NCI-H460 (cell line): Measurements from ENCODE around the gene SLC26A9. TPM values are rescaled to one million over a fixed set of nuclear protein-coding genes. Genes with fewer than 3 reads are reported as not detected.
"Not testable (repeated sequence)": the region's sequence is repeated elsewhere in the genome, so short reads cannot be mapped to it uniquely, and the experiment has no call there.

Experiments
- DNase-seq: peaks from one replicate; pipeline ENCODE4 v3.0.0-alpha.2; 2016; ENCODE audit warnings: low read depth; ENCODE audit errors: extremely low read depth
- total RNA-seq: library from RNA; depleted of rRNA; stranded (reverse); fragments of >200 nt; shearing (Covaris generic); gene quantifications from 2 replicates; pipeline ENCODE4 v1.2.3, GENCODE V29; 2014; rRNA removed

Gene SLC26A9
- total RNA-seq, 1 experiment from 2014 or later: 0.02 TPM

DNA sequence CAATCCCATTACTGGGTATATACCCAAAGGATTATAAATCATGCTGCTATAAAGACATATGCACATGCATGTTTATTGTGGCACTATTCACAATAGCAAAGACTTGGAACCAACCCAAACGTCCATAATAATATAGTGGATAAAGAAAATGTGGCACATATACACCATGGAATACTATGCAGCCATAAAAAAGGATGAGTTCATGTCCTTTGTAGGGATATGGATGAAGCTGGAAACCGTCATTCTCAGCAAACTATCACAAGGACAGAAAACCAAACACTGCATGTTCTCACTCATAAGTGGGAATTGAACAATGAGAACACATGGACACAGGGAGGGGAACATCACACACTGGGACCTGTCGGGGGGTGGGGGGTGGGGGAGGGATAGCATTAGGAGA is 38.2 kb downstream of the SLC26A9 start:
- DNase-seq: not testable (repeated sequence)

DNA sequence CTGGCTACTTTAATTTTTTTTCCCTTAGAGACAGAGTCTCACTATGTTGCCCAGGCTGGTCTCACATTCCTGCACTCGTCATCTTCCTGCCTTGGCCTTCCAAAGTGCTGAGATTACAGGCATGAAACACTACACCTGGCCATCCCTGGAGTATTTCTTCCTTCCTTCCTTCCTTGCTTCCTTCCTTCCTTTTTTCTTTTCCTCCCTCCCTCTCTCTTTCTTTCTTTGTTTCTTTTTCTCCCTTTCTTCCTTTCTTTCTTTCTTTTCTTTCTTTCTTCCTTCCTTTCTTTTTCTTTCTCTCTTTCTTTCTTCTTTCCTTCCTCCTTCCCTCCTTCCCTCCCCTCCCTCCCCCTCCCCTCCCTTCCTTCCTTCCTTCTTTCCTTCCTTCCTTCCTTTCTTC is 46.9 kb downstream of the SLC26A9 start:
- no peak for DNase-seq

DNA sequence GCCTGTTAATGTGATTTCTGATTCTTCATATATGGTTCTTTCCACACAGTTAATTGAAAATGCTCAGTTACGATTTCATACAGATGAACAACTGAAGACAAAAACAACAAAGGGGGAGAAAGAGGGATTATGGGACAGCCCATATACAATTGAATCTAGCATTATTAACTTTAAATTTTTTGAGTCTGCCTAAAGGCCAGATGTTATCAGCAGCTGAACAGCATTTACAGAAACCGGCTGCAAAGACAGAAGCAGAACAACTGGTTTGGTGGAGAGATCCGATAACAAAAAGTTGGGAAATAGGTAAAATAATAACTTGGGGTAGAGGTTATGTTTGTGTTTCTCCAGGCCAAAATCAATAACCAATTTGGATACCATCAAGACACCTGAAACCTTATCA is 49.1 kb downstream of the SLC26A9 start:
- DNase-seq: not testable (repeated sequence)

DNA sequence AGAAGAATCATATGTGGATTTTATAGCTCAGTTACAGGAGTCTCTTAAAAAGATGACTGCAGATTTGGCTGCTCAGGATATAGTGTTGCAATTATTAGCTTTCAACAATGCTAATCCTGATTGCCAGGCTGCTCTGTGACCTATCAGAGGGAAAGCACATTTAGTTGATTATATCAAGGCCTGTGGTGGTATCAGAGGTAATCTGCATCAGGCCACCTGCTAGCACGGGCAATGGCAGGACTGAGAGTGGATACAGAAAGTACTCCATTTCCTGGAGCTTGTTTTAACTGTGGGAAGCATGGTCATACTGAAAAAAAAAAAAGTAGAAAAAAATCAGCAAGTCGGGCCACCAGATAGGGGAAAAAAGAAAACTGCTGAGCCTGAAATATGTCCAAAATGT is 51.1 kb downstream of the SLC26A9 start:
- not testable (repeated sequence) for DNase-seq

DNA sequence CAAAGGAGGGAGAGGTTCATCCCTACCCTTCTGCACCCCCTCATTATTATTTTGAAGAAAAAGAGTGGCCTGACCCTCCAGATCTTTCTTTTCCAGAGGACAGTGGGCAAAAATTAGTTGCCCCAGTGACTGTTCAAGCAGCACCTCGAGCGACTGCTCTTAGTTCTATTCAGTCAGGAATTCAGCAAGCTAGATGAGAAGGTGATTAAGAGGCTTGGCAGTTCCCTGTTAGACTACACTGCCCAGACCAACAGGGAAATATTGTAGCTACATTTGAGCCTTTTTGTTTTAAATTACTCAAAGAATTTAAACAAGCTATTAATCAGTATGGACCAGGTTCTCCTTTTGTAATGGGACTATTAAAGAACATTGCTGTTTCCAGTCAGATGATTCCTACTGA is 51.8 kb downstream of the SLC26A9 start:
- DNase-seq: not testable (repeated sequence)

DNA sequence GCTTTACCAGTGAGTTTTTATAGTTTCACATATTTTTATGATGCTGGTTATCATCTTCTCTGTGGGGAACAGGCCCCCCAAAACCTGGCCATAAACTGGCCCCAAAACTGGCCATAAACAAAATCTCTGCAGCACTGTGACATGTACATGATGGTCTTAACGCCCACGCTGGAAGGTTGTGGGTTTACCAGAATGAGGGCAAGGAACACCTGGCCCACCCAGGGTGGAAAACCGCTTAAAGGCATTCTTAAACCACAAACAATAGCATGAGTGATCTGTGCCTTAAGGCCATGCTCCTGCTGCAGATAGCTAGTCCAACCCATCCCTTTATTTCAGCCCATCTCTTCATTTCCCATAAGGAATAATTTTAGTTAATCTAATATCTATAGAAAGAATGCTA is 52.6 kb downstream of the SLC26A9 start:
- DNase-seq: not testable (repeated sequence)

DNA sequence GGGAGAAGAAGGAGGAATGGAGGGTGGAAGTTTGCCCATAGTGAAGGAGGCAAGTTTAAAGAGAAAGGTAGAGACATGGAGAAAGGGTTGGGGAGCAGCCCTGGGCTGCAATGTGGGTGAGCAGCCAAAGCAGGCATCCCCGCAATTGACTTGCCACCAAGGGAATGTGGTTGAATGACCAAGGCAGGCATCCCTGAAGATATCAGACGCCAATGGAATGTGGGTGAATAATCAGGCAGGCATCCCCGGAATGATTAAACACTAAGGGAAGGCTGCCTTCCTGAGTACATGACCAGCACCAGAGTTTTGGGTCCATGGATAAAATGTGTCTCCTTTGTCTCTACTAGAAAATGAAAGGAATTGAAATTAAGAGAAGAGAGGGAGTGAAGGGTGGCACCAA is 53.5 kb downstream of the SLC26A9 start:
- DNase-seq: peak; percentile 56

DNA sequence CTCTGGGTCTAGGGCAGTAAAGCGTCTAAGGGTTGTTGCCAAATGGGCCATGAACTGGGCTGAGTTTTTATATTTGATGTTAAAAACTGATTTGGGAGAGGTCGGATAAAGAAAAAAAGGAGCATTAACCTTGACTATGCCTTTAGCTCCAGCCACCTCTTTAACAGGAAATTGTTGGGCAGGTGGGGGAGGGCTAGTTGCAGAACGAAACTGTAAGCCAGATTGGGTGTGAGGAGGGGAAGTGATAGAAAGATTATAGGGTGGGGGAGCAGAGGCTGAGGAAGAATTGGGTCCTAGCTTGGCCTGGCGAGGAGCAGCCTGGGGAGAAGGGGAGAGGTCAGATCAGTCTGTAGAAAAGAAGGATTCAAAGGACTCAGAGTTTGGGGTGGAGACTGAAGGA is 54.2 kb downstream of the SLC26A9 start:
- not testable (repeated sequence) for DNase-seq

DNA sequence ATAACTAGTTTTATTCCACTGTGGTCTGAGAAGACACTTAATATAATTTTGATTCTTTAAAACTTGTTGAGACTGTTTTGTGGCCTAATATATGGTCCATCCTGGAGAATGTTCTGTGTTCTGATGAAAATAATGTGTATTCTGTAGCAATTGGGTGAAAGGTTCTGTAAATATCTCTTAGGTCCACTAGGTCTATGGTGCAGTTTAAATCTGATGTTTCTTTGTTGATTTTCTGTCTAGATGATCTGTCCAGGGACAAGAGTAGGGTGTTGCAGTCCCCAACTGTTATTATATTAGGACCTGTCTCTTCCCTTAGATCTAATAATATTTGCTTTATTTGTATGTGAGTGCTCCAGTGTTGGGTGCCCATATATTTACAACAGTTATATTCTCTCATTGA is 59.5 kb downstream of the SLC26A9 start:
- no peak for DNase-seq

DNA sequence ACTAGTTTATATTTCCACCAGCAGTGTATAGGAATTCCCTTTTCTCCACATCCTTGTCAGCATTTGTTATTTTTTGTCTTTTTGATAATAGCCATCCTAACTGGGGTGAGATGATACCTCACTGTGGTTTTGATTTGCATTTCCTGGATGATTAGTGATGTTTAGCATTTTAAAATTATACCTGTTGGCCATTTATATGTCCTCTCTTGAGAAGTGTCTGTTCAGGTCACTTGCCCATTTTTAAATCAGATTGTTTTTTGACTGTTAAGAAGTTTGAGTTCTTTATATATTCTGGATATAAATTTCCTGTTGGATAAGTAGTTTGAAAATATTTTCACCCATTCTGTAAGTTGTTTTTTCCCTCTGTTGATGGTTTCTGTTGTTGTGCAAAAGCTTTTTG is 62.3 kb downstream of the SLC26A9 start:
- no peak for DNase-seq

DNA sequence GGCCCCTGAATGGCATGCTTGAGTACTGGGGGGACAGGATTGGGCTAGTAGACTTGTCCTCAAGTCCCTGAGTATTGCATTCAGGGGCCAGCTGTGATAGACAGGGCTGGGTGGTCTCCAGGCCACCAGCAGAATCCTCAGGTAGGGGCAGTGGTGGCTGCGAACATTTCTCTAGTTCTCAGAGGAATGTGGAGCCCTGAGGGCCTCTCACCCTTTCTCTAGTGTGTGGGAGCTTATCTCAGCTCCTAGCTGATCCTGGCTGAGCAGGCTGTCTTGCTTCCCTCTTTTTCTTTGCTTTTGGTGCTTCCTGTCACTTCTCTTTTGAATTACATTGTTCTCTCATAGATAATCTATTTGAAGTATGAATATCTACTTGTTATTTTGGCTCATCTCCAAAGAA is 63.3 kb downstream of the SLC26A9 start:
- no peak for DNase-seq

DNA sequence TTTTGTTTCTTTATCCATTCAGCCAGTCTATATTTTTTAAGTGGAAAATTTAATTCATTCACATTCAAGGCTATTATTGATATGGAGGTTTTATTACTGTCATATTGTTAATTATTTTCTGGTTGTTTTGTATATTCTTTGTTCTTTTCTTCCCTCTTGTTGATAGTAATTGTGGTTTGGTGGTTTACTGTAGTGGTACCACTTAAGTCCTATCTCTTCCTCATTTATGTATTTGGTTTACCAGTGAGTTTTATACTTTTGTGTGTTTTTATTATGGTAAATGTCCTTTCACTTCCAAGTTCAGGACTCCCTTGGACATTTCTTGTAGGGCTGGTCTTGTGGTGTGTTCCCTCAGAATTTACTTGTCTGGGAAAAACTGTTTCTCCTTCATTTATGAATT is 65.2 kb downstream of the SLC26A9 start:
- no peak for DNase-seq

DNA sequence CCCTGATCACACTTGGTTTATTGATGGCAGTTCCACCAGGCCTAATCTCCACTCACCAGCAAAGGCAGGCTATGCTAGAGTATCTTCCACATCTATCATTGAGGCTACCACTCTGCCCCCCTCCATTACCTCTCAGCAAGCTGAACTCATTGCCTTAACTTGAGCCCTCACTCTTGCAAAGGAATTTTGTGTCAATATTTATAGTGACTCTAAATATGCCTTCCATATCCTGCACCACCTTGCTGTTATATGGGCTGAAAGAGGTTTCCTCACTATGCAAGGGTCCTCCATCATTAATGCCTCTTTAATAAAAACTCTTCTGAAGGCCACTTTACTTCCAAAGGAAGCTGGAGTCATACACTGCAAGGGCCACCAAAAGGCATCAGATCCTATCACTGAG is 70.1 kb downstream of the SLC26A9 start:
- not testable (repeated sequence) for DNase-seq

DNA sequence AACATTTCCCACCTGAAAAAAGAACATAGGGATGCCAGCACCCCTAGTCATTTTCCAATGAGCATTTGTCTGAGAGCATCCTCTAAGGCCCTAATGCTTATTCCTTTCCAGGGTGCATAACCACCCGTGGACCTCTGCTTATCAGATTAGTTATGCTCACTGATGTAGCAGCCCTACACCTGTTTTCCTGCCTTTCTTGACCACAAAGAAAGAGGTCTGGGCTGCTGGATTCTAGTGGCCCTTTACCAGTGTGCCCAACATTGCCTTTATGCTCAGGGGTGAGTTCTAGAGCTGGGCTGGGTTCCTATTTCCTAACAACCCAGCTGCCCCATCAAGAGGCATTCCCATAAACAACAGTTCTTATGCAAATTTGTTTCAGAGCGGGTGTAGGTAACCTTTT is 73.0 kb downstream of the SLC26A9 start:
- no peak for DNase-seq

Other genes with a start within 250 kb of the SLC26A9 start
- 269 and 297 TPM in 2 replicates for gene NUCKS1, start 193.3 kb downstream of the SLC26A9 start, total RNA-seq
- 12.6 and 16.1 TPM in 2 replicates for gene RAB29, start 168.0 kb downstream of the SLC26A9 start, total RNA-seq
- gene SLC41A1, start 130.3 kb downstream of the SLC26A9 start, total RNA-seq: 26.4 TPM in 2 replicates
- not detected in 2 replicates for gene PM20D1, start 93.3 kb downstream of the SLC26A9 start, total RNA-seq
- not detected in 2 replicates for gene RAB7B, start 59.9 kb upstream of the SLC26A9 start, total RNA-seq
- gene CTSE, start 80.4 kb upstream of the SLC26A9 start, total RNA-seq: not detected in 2 replicates
- not detected in 2 replicates for gene RHEX, start 109.7 kb upstream of the SLC26A9 start, total RNA-seq
- not detected in 2 replicates for gene AVPR1B, start 173.9 kb upstream of the SLC26A9 start, total RNA-seq